Kidney glomerular epithelial cell (primary cell): ENCODE data around the gene ELF4.

Source experiments
- DNase-seq: peaks from one replicate; lab custom pipeline; 2025; lab: John Stamatoyannopoulos, UW

The ELF4 gene

DNA sequence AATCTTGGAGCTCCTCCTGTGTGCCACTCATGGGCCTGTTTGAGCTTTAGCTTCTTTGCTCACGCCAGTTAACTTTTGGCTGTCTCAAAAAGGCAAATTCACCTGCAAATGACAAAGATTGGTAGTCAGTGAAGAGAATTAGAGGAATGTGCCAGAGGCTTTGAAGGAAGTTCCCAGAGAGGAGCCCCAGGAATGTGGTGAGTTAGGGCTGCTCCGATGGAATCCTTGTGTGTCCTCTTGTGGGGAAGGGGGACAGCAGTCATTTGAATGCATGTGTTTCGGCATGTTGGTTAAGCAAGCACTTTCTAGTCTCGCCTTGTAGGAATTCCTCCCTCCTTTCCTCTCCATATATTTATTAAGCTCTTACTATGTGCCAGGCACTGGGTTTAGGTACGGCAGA, 62.9 kb downstream of the ELF4 start:
- no peak for DNase-seq

- no peak for DNase-seq
These were observed 70.5 kb downstream of the ELF4 start for GRCh38 chrX:130039847-130040246.

GRCh38 chrX:130034178-130034577, 76.1 kb downstream of the ELF4 start:
- DNase-seq: no peak

DNA sequence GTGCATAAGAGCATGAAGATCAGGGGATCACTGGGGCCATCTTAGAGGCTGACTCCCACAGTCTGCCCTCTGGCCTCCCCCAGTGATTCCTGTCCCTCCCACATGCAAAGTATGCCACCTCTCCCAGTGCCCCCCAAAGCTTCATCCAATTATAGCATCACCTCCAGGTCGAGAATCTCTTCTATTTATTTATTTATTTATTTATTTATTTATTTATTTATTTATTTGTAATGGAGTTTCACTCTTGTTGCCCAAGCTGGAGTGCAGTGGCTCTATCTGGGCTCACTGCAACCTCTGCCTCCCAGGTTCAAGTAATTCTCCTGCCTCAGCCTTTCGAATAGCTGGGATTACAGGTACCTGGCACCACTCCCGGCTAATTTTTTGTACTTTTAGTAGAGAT, 77.7 kb downstream of the ELF4 start:
- DNase-seq: no peak

- no peak for DNase-seq
These were observed 79.5 kb downstream of the ELF4 start for GRCh38 chrX:130030826-130031225.

DNA sequence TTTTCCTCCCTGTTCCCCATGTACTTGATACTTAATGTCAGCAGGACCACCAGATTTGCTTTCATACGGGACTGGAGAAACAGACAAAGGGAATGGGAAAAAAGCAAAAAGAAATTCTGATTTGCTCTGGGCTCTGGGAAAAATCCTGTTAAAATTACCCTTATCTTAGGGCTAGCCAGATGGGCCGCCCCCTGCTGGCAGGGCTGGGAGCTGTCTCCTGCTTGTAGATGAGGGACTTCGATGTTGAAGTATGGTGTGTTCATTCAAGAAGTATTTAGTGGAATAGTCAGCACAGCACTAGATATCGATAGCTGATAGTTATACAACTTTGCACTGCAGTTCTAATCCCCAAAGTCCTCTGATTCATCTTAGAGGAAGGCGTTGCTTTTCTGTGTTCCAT, 82.1 kb downstream of the ELF4 start:
- DNase-seq: peak; percentile 0

GRCh38 chrX:130027569-130027968, 82.7 kb downstream of the ELF4 start:
- no peak for DNase-seq

- no peak for DNase-seq
These were observed 85.0 kb downstream of the ELF4 start for GRCh38 chrX:130025256-130025655.

GRCh38 chrX:130024127-130024526, 86.2 kb downstream of the ELF4 start:
- DNase-seq: peak; percentile 15

GRCh38 chrX:130020661-130021324, 89.5 kb downstream of the ELF4 start:
- DNase-seq: no peak

GRCh38 chrX:130018143-130018542, 92.2 kb downstream of the ELF4 start:
- DNase-seq: no peak

GRCh38 chrX:130015181-130015580, 95.1 kb downstream of the ELF4 start:
- no peak for DNase-seq
